OCI-LY7 (cell line): Measurements from ENCODE around the gene EEF1AKMT2. TPM values are rescaled to one million over a fixed set of nuclear protein-coding genes. Genes with fewer than 3 reads are reported as not detected.

Experiments
- BruUV-seq: library from RNA; stranded (reverse); fragments of 400-500 nt; replicated peaks from 2 replicates; lab custom pipeline; 2021; lab: Mats Ljungman, UMichigan
- CTCF ChIA-PET: fragments of 300-600 bp; sonication (Branson Sonifier 250); formaldehyde crosslinking; loops from one replicate; lab custom pipeline; 2022; ENCODE audit warnings: antibody characterized with exemption; ENCODE audit not compliant: unreplicated experiment; lab: Charles Lee
- POLR2A ChIA-PET: fragments of 300-600 bp; sonication (Branson Sonifier 250); formaldehyde crosslinking; loops from one replicate; lab custom pipeline; 2022; ENCODE audit warnings: antibody characterized with exemption; lab: Charles Lee
- DNase-seq: peaks from one replicate; pipeline ENCODE4 v3.0.0-alpha.2; 2015; ENCODE audit warnings: low spot score
- H2AFZ ChIP-seq: fragments of 200-600 bp; sonication (generic), shearing (Covaris generic); 2 replicates; pipeline ENCODE4 v1.6.1; 2014; ENCODE audit warnings: mild to moderate bottlenecking, antibody characterized with exemption, low read length, moderate library complexity
- H3K27ac ChIP-seq: fragments of 200-600 bp; sonication (generic); 2 replicates; pipeline ENCODE4 v1.5.1; 2014; ENCODE audit warnings: mixed run types, low read depth, mild to moderate bottlenecking, moderate library complexity, low read length, inconsistent platforms; ENCODE audit not compliant: poor library complexity, severe bottlenecking
- H3K36me3 ChIP-seq: fragments of 200-600 bp; sonication (generic); 2 replicates; pipeline ENCODE4 v1.6.1; 2014; ENCODE audit warnings: mild to moderate bottlenecking, antibody characterized with exemption, low read length, moderate library complexity, mixed read lengths; ENCODE audit not compliant: insufficient read depth
- H3K4me1 ChIP-seq: fragments of 200-600 bp; sonication (generic); 2 replicates; pipeline ENCODE4 v1.5.1; 2014; ENCODE audit warnings: mild to moderate bottlenecking, low read length; ENCODE audit not compliant: insufficient read depth, poor library complexity, severe bottlenecking
- H3K4me2 ChIP-seq: fragments of 200-600 bp; sonication (generic); 2 replicates; pipeline ENCODE4 v1.6.1; 2014; ENCODE audit warnings: mild to moderate bottlenecking, low read length
- H3K4me3 ChIP-seq: fragments of 200-600 bp; sonication (generic); 2 replicates; pipeline ENCODE4 v1.5.1; 2014; ENCODE audit warnings: mild to moderate bottlenecking, low read depth, low read length; ENCODE audit not compliant: poor library complexity, severe bottlenecking
- H3K79me2 ChIP-seq: fragments of 200-600 bp; sonication (generic); 2 replicates; pipeline ENCODE4 v1.6.1; 2016; ENCODE audit warnings: low read depth, mild to moderate bottlenecking, low read length, moderate library complexity, mixed read lengths; ENCODE audit not compliant: insufficient read depth
- H3K9me2 ChIP-seq: fragments of 200-600 bp; sonication (generic); 2 replicates; pipeline ENCODE4 v1.6.1; 2016; ENCODE audit warnings: mild to moderate bottlenecking, low read length, mixed read lengths; ENCODE audit not compliant: insufficient read depth
- H3K9me3 ChIP-seq: fragments of 200-600 bp; sonication (generic); 2 replicates; pipeline ENCODE4 v1.6.1; 2014; ENCODE audit warnings: mild to moderate bottlenecking, mixed run types, low read length, mixed read lengths
- H4K20me1 ChIP-seq: fragments of 200-600 bp; sonication (generic); 2 replicates; pipeline ENCODE4 v1.6.1; 2014; ENCODE audit warnings: mild to moderate bottlenecking, antibody characterized with exemption, low read length, moderate library complexity, mixed read lengths; ENCODE audit not compliant: insufficient read depth
- EZH2phosphoT487 ChIP-seq: fragments of 200-600 bp; sonication (generic); IDR thresholded peaks from 2 replicates; pipeline ENCODE4 v1.6.1; 2018; ENCODE audit warnings: low read depth, borderline replicate concordance, mild to moderate bottlenecking, mixed run types, antibody characterized with exemption, low read length, moderate library complexity, mixed read lengths
- intact Hi-C: fragments of 100-400 bp; cut with micrococcal nuclease; formaldehyde crosslinking; loops from one replicate; pipeline ENCODE4 v1.10.0; 2022; ENCODE audit not compliant: unreplicated experiment
- total RNA-seq, 2 experiments: library from RNA; depleted of rRNA in 1 of 2; stranded (reverse); fragments of >200 nt in 1 of 2; shearing (Covaris generic) in 1 of 2; gene quantifications; 2 replicates each; pipeline ENCODE4 v1.2.3, GENCODE V29; 2014 to 2022
- TF ChIP-seq, protein P1 (sequence below): fragments of 200-600 bp; sonication (generic); conservative IDR thresholded peaks from 2 replicates; pipeline ENCODE4 v1.5.1; 2014; ENCODE audit warnings: mild to moderate bottlenecking, antibody characterized with exemption, low read length, moderate library complexity, mixed read lengths

The EEF1AKMT2 gene
- total RNA-seq, 2 experiments from 2014 or later: 32.4 to 37.7 TPM

DNA sequence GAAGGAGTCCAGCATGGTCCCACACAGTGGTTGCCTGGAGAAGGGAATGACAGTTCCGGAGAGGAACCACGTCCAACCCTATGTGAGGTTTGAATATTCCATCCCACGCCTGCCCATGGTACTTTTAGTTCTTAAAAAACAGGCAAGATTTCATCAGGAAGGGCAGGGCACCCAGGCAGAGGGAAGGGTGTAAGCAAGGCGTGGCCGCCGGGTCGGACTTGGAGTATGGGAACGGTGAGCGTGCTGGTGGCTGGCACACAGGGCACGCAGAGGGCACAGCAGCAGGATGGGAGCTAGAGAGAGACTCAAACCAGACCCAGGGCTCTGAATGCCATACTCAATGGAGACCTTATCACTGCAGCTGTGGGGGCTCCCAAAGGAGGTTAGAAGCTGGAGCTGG, 81.8 kb downstream of the EEF1AKMT2 start:
- Histone ChIP-seq H3K4me2 (no peak overlapping the region), H3K9me3 (no peaks in the 10 kb centered on the region), H3K27ac (no peak overlapping the region), H3K9me2 (no peaks in the 10 kb centered on the region), H3K4me3 (no peak overlapping the region), H3K36me3 (peaks cover 39% of the 10 kb centered on the region), H4K20me1 (peaks cover 9% of the 10 kb centered on the region; the same call in 1 of the 2 replicates), H3K4me1 (peaks cover 51% of the 10 kb centered on the region), H3K79me2 (peaks cover 79% of the 10 kb centered on the region), H2AFZ (no peak overlapping the region)
- DNase-seq: no peak
- CTCF ChIA-PET: no interaction called here
- TF ChIP-seq, protein P1, sequence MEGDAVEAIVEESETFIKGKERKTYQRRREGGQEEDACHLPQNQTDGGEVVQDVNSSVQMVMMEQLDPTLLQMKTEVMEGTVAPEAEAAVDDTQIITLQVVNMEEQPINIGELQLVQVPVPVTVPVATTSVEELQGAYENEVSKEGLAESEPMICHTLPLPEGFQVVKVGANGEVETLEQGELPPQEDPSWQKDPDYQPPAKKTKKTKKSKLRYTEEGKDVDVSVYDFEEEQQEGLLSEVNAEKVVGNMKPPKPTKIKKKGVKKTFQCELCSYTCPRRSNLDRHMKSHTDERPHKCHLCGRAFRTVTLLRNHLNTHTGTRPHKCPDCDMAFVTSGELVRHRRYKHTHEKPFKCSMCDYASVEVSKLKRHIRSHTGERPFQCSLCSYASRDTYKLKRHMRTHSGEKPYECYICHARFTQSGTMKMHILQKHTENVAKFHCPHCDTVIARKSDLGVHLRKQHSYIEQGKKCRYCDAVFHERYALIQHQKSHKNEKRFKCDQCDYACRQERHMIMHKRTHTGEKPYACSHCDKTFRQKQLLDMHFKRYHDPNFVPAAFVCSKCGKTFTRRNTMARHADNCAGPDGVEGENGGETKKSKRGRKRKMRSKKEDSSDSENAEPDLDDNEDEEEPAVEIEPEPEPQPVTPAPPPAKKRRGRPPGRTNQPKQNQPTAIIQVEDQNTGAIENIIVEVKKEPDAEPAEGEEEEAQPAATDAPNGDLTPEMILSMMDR: no peak
- no peak for TF ChIP-seq EZH2phosphoT487
- no TSS peak for BruUV-seq
- intact Hi-C loops: no loop called here
- POLR2A ChIA-PET: no interaction called here

DNA sequence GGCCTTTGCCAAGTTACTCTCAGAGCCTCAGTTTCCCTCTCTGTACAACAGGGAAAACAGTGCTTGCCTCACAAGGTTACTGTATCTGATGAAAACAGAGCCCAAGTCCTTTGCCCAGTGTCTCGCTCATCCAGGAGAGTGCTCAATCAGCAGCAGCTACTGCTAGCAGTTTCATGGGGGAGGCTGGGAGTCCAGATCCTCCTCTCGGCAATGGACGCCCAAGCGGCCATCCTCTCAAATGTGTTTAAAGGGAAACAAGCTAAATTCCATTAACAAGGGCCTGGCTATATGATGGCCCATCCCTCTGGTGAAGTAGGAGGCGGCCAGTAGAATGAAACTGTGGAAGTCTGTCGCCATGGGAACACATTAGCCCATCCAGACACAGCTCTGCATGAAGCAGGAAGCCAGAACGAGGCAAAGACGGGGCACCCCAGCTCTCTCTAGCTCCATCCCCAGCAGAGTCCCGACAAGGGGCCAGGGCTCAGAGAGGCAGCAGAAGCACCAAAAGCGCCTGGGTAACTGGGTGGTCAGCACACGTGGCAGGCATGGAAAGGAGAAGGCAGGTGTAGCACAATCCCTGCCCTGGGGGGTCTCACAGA, 82.7 kb downstream of the EEF1AKMT2 start:
- no peaks in the 10 kb centered on the region for H3K9me2 ChIP-seq
- ChIA-PET POLR2A (interaction anchor here (0.8 to 5.9 kb wide), 2 partner anchors 8 to 13 kb away, joined by 3 to 50 read pairs; no protein-coding TSS in a partner anchor), CTCF (interaction anchor here (0.5 to 1.3 kb wide), 2 partner anchors 9 to 247 kb away, joined by 3 to 5 read pairs; no protein-coding TSS in a partner anchor)
- no peak overlapping the region for H3K4me3 ChIP-seq
- no peak overlapping the region for H3K27ac ChIP-seq
- H3K4me2 ChIP-seq: no peak overlapping the region
- TF ChIP-seq, protein P1: no peak
- no peak for TF ChIP-seq EZH2phosphoT487
- DNase-seq: no peak
- H2AFZ ChIP-seq: no peak overlapping the region
- H3K4me1 ChIP-seq: peaks cover 58% of the 10 kb centered on the region
- intact Hi-C loops: no loop called here
- peaks cover 43% of the 10 kb centered on the region for H3K36me3 ChIP-seq
- BruUV-seq: no TSS peak
- H4K20me1 ChIP-seq: peaks cover 9% of the 10 kb centered on the region; the same call in 1 of the 2 replicates
- H3K9me3 ChIP-seq: no peaks in the 10 kb centered on the region
- H3K79me2 ChIP-seq: peaks cover 74% of the 10 kb centered on the region

DNA sequence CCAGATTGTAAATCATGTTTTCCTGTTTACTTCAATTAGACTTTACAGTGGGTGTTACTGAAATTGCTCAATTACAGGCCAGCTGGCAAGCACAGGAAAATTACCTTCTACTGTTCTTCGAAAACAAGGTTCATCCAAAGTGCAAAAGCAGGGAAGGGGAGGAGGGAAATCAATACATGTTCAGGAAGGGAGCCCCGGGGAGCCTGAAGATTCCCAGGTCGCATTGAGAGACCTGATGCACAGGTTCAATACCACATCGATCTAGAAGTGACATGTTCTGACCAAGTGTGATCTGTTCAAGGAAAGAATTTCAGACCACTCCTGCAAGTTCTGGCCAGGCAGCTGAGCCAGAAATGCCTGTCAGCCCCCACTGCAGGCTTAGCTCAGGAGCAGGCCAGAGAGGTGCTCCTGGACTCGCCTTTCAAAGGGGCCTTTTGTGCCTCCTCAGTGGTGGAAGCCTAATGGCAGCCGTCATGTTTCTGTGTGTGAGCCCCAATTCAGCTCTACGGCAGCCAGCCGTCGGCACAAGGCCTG, 83.4 kb downstream of the EEF1AKMT2 start:
- POLR2A ChIA-PET: interaction anchor here (5.9 kb wide), 1 partner anchor 9 kb away, joined by 50 read pairs; no protein-coding TSS in a partner anchor
- H3K79me2 ChIP-seq: peaks cover 67% of the 10 kb centered on the region
- no peak overlapping the region for H2AFZ ChIP-seq
- CTCF ChIA-PET: interaction anchor here (1.3 kb wide), 1 partner anchor 10 kb away, joined by 5 read pairs; no protein-coding TSS in a partner anchor
- H4K20me1 ChIP-seq: peaks cover 9% of the 10 kb centered on the region; the same call in 1 of the 2 replicates
- BruUV-seq: no TSS peak
- no peaks in the 10 kb centered on the region for H3K9me3 ChIP-seq
- no peak for TF ChIP-seq EZH2phosphoT487
- TF ChIP-seq, protein P1: no peak
- H3K4me1 ChIP-seq: peaks cover 59% of the 10 kb centered on the region
- intact Hi-C loops: no loop called here
- no peak overlapping the region for H3K4me2 ChIP-seq
- no peak overlapping the region for H3K4me3 ChIP-seq
- no peak for DNase-seq
- peak overlapping the region; percentile 10 for H3K27ac ChIP-seq
- H3K36me3 ChIP-seq: peaks cover 43% of the 10 kb centered on the region
- H3K9me2 ChIP-seq: no peaks in the 10 kb centered on the region
